ENCODE data around the gene BEST2.

Gene BEST2

GRCh38 chr19:12770922-12771321, 19.3 kb downstream of the BEST2 start:
- DNase-seq: no peak

- no peak for DNase-seq
These were observed 20.7 kb downstream of the BEST2 start for GRCh38 chr19:12772323-12772722.

GRCh38 chr19:12773571-12773970, 22.0 kb downstream of the BEST2 start:
- DNase-seq: peak; percentile 30

GRCh38 chr19:12774588-12775555, 23.3 kb downstream of the BEST2 start, which contains the start of gene HOOK2:
Gene HOOK2, minus strand, starts transcription at chr19:12775552. Its CDS starts 103 bp downstream, at chr19:12775449.
- peak; percentile 89 for DNase-seq

- peak; percentile 94 for DNase-seq
These were observed 25.8 kb downstream of the BEST2 start for GRCh38 chr19:12777217-12778016.

GRCh38 chr19:12778017-12778904, 26.7 kb downstream of the BEST2 start:
- DNase-seq: peak; percentile 97

GRCh38 chr19:12778905-12779161, 27.2 kb downstream of the BEST2 start:
- DNase-seq: no peak

- peak; percentile 86 for DNase-seq
These were observed 27.8 kb downstream of the BEST2 start for GRCh38 chr19:12779162-12779993.

GRCh38 chr19:12782174-12782423, 30.5 kb downstream of the BEST2 start:
- DNase-seq: no peak

GRCh38 chr19:12782424-12783290, 31.1 kb downstream of the BEST2 start:
- peak; percentile 92 for DNase-seq

- DNase-seq: peak; percentile 70
These were observed 31.8 kb downstream of the BEST2 start for GRCh38 chr19:12783291-12783848.

GRCh38 chr19:12783849-12784393, 32.3 kb downstream of the BEST2 start:
- peak; percentile 47 for DNase-seq

GRCh38 chr19:12784394-12784870, 32.8 kb downstream of the BEST2 start:
- DNase-seq: peak; percentile 46

GRCh38 chr19:12784871-12785430, 33.4 kb downstream of the BEST2 start:
- peak; percentile 46 for DNase-seq

- peak; percentile 49 for DNase-seq
These were observed 33.9 kb downstream of the BEST2 start for GRCh38 chr19:12785431-12786031.

- peak; percentile 29 for DNase-seq
These were observed 34.7 kb downstream of the BEST2 start for GRCh38 chr19:12786141-12786870.

- no peak for DNase-seq
These were observed 35.4 kb downstream of the BEST2 start for GRCh38 chr19:12786952-12787351.

- DNase-seq: no peak
These were observed 35.9 kb downstream of the BEST2 start for GRCh38 chr19:12787458-12787857.
